Limb (tissue), 2 donors: Measurements from ENCODE around the gene RIBC2.
"Not testable (repeated sequence)": the region's sequence is repeated elsewhere in the genome, so short reads cannot be mapped to it uniquely, and the experiment has no call there.

Source experiments
- DNase-seq, 2 donors: peaks; one replicate each; pipeline ENCODE4 v3.0.0-alpha.2; 2016; ENCODE audit errors: extremely low spot score in 2 of 2

Gene RIBC2, protein sequence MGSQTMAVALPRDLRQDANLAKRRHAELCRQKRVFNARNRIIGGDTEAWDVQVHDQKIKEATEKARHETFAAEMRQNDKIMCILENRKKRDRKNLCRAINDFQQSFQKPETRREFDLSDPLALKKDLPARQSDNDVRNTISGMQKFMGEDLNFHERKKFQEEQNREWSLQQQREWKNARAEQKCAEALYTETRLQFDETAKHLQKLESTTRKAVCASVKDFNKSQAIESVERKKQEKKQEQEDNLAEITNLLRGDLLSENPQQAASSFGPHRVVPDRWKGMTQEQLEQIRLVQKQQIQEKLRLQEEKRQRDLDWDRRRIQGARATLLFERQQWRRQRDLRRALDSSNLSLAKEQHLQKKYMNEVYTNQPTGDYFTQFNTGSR

DNA sequence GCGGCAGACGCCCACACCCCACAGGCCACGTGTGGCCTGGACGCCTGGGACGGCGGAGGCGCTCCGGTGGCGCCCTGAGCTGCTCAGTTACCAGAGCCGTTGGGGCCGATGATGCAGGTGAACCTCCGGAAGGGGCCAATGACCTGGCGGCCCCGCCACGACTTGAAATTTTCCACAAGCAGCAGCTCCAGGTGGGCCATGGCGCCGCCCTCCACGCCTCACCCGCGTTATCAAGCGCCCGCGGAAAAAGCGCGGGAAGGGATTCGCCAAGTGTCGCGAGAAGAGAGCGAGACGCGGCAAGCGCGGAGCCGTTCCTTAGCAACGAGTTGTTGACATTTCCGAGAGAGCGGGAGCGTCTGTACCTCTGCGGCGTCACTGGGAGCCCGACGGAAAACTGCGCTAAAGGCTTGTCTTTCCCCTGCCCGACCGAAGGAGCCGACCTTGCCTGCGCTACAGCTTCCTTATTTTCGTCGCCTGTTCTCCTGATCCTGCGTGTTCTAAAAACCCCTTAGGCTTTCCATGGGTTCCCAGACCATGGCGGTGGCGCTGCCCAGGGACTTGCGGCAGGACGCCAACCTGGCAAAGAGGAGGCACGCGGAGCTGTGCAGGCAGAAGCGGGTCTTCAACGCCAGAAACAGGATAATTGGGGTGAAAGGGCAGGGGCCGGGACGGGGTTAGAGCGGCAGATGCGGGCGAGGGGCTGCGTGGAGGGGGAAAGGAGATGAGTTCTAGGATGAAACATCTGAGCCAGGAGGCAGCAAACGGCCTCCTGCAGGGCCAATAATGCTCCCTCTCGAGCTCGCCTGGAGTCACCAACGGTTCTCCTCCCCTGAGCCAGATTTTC, at the start of gene RIBC2, which contains the start of gene SMC1B:
Gene RIBC2, plus strand, starts transcription at position 326 of the 844 bp plus-strand sequence. Its CDS starts 194 bp downstream, at position 520.
Gene SMC1B, minus strand, starts transcription at position 232 of the 844 bp plus-strand sequence. Its CDS starts 32 bp downstream, at position 200.
- peak; percentile 83 to 88 for DNase-seq

DNA sequence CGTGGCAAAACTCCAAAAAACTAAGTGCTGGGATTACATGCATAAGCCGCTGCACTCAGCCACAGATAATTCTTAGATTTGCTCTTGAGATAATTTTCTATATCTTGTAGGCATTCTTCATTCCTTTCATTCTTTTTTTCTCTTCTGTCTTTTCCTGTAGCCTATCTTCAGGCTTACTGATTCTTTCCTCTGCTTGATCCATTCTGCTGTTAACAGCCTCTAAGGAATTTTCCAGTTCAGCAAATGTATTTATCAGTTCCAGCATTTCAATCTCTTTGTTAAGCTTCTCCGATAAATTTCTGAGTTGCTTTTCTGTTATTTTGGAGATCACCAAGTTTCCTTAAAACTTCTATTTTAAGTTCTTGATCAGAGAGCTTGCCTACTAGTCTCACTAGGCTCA, 46.8 kb upstream of the RIBC2 start:
- no peak for DNase-seq

DNA sequence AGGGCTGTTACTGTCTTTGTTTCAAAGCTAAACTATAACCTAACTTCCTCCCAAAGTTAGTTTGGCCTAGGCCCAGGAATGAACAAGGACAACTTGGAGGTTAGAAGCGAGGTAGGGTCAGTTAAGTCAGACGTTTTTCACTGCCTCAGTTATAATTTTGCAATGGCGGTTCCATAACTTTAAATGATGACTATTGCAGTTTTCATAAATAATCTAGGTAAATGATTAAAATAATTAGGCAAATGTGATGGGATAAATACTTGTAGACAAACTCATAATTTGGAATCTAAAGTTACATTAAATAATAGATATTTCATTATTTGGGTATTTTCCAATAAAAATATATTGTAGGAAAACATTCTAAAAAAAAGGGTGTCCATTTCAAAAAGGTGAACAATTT, 39.9 kb upstream of the RIBC2 start:
- DNase-seq, result not testable (repeated sequence)

DNA sequence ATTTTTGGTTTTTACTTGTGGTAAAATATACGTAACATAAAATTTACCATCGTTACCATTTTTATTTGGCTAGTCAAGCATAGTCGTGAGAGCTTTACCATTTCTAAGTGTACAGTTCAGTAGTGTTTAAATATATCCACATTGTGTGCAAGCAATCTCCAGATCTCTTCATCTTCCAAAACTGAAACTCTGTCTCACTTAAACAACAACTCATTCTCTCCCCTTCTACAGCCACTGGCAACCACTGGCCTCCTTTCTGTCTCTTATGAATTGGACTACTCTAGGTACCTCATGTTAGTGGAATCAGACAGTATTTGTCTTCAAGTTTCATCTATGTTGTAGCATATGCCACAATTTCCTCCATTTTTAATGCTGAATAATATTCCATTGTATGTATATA, 37.5 kb upstream of the RIBC2 start:
- no peak for DNase-seq

DNA sequence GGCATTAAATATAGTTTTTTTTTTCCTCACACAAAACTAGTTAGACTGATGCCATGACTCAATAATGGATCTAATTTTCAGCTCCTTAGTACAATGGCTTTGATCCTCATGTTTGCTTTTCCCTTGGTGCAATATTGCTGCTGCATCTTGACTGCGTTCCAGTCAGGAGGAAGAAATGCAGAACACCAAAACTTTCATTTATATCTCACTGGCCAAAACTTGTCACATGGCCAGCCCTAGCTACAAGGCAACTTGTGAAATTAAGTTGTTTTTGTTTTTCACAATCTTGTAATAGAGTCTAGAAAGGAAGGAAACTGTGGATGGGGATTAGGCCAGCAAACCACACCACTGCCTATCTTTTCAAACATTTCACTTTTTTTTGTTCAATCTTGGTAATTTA, 36.8 kb upstream of the RIBC2 start:
- no peak for DNase-seq

DNA sequence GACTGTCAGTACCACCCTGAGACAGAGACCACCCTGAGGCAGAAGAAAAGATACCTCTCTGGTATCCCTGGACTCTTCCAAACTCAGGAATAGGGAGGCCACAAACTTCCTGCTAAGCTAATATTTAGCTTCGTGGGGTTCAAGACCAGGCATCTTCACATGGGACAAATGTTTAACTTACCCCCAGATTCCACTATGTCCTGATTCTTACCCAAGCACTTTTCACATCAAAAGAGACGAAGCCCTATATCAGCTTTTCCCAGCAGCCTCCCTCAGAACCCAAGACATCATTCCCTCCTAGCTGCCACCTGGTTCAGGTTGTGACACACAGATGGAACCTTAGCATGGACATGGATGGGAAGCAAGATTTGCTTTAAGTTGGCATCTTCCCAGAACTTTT, 32.1 kb upstream of the RIBC2 start:
- DNase-seq, result no peak

DNA sequence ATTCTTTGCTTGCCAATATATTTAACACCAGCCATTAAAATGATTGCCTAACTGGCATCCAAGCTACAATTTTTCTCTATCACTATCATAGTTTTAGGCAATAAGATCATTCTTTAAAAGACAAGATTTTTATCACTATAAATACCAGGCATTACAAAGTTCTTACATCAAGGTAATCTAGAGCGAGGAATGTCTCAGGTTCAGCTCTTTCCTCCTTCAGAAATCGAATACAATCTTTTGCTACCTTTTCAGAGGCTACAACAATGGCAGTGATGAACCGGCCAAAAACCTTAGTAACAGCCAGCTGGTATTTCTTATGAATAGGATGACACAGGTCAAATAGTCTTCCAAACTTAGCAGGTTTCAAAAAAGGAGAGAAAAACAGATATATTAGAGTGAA, 23.9 kb upstream of the RIBC2 start:
- no peak for DNase-seq

DNA sequence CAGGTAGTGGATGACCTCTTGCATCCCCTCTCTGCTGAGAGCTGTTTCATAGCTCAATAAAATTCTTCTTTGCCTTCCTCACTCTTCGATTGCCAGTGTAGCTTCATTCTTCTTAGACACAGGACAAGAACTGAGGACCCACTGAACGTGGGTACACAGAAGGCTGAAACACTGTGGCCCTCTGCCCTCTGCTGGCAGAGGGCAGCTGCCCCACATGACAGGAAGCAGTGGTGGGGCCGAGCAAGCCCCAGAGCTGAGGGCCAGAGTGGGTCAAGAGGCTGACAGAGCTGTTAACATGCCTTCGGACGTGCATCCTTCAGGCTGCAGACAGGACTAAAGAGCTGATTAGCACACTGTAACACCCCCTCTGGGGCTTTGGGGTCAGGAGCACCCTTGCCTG, 15.7 kb upstream of the RIBC2 start:
- DNase-seq, result no peak

DNA sequence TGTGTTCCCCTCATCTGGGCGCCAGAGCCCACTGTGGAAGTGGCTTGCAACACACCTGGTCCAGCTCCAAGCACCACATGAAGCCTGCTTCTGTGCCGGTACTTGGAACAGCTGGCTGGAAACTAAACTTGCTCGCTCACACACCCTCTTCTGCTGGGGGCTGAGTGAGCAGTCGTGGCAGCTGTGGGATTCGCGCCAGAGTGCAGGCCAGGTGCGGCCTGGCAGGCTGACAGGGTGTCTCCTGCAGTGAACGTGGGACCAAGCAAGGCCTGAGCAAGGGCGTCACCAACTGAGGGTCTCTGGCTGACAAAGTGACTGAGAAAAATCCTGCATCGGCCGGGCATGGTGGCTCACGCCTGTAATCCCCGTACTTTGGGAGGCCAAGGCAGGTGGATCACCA, 15.3 kb upstream of the RIBC2 start:
- DNase-seq, result no peak

DNA sequence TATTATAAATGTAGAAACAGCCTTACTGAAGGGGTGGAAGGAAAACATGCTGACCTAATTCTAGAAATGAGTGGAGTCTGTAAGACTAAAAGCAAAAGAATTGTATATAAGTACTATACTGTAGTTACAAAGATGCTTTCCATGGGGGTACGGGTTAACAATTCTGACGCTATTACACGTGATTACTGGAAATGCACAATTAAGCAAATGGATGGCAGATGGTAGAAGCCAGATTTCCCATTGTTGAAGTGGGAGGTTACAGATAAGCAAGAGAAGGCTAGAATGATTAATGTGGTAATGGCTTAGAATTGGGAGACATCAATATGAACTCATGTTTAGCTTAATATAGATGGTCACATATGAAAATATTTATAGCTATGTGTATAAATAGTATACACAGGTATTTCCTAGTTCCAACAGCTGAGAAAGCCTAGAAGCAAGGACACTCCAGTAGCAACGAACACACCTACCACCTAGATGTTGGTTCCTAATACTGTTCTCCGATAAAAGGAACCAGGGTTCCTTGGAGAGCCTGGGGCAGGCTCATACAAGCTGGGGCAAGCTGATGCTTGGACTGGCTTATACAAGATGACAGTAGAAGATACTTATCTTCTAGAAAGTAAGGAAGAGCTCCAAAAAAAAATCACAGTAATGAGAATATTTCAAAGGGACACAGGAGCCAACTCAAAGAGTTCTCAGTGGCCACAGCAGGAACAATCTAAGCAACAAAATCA, 13.6 kb upstream of the RIBC2 start:
- no peak for DNase-seq

DNA sequence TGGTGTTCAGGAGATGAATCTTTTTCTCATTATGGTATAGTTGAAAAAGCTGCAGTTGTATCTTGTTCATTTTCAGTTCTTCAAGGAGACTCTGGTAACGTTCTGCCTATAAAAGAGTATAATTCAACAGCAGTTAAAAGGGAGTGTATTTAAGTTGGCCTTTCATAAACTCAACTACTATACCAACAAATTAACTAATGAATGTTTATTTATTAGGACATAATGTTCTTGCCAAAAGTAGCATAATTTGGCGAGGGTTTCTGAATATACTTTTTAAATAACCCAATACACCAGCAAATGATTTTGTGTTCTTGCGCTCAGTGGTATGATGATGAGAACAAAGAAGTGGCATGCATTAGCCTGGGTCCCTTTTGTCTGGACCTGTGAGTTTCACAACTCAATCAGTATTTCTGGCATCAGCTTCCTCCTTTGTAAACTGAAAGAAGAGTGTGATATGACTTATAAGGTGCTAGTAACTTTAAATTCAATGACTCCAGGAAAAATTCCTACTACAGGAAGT, 11.0 kb upstream of the RIBC2 start:
- DNase-seq, result no peak

DNA sequence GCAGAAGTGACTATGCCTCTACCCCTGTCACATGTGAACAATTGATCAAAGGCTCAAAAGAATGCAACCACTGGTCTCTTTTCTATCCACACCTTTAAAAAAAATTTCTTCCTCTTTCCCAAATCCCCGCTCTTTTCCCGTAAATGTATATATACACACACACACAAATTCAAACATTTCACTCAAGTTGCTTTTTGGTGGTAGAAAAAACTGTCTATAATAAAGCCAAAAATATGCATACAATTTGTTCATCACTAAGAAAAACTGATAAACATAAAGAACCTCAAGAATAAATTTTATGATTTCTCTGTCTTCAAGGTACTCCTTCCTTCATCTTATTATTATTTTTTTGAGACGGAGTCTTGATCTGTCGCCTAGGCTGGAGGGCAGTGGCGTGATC, 5.7 kb upstream of the RIBC2 start:
- no peak for DNase-seq

DNA sequence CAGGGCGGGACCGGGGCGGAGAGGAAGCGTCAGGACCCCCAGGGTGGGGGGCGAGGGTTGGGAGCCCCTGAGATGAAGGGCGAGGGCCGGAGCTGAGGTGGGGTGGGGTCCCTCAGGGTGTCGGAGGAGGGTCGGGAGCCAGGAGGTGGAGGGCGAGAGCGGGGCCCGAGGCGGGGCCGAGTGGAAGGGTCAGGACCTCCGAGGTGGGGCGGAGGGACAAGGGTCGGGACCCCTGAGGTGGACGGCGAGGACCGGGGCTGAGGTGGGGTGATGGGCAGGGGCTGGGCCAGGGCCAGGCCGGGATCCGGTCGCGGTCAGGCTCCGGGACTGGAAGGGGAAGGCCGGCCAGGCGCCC, 503 bp upstream of the RIBC2 start:
- DNase-seq, result no peak

DNA sequence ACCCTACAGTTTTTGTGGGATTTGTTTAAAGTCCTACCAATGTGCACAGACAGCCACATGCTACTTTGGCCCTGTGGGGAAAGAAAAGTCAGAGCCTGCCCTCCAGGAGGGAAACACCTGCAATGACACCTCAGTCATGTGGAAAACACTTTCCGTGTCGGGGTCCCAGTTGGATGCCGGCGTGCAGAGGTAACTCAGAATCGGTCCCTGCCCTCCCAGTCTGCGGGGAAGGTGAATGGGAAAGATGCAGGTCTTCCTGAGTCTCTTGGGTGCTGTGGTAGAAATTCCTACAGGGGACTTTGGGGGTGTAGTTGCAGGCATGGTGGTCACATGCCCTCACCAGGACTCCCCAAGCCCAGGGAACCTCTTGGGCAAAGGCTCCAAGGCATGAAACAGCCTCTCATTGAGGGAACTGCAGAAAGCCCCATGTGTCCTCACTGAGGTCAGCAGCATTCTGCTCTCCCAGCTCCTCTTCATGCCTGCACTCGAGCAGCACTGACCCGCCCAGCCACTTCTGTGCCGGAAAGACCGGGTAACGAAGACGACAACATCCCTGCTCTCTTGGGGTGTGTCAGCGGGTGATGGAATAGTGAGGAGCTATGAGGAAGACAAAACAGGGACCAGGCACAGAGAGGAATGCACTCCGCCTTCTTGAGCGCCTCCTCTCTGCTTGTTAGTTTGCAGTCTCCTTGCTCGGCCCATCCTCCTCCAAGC, 4.7 kb downstream of the RIBC2 start:
- no peak for DNase-seq

DNA sequence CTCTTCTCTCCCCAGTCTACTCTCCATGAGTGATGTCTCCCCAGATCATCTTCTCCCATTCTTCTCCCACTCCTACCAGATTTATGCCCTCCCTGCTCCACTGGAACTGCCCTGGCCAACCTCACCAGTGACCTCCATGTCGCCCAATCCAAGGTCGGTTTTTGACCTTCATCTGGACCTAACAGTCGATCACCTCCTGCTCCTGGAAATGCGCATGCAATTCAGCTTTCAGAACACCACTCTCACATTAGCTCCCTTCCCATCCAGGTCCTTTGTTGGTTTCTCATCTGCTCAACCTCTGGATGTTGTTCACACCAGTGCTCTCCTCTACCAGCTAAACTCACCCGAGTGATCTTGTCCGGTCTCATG, 5.3 kb downstream of the RIBC2 start:
- no peak for DNase-seq

DNA sequence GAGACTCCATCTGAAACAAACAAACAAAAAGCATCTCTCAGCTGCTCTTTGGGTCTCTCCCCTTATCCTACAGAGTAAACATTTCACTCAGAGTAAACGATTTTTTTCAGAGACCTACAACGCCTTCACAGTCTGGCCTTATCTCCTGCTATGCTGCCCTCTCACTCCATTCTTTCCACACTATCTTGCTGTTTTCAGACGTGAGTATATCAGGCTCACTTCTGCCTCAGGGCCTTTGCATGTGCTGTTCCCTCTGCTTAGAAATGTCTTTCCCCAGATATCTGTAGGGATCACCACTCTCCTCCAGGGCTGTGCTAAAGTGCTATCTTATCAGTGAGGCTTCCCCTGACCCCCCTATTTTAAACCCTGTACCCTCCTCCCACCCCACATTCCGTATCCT, 6.5 kb downstream of the RIBC2 start:
- DNase-seq, result no peak

DNA sequence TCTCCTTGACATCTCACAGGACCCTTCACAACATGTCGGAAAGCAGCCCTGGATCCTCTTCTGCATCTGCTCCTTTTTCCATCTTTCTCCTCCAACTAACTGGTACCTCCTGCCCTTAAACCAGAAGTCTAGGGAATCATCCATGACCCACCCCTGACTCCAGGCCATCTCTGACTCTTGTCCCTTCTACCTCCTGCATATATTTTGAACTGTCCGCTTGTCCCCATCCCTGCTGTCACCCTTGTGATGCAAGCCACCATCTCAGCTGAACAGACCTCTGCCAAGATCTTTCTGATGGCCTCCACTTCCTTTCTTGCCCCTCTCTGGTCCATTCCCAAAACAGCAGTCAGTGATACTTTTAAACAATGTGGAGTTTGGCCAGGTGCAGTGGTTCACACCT, 7.0 kb downstream of the RIBC2 start:
- no peak for DNase-seq

DNA sequence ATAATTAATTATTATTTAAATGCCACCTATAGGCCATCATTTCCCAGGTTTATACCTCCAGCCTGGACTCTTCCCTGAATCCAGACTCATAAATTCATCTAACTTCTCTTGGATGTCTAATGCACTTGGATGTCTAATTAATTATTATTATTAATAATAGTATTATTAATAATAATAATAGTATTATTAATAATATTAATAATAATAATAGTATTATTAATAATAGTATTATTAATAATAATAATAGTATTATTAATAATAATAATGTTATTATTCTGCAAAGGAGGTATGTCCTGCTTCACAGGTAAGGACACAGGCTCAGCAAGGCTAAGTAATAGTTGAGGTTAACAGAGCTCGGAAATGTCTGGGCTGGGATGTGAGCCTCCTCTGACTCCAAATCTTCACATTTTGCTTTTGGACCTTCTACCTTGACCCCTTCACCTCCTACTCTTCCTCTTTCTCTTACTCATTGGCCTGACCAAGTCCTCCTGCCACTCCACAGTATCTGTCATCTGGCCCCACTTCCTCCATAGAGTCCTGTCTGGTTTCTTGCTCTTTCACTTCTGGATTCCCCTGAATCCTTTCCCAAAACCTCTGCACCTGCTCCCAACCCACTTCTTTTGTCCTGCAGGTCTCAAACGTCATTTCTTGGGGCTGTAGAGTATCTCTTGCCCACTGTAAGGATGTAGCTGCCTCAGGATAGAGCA, 8.0 kb downstream of the RIBC2 start:
- no peak for DNase-seq

DNA sequence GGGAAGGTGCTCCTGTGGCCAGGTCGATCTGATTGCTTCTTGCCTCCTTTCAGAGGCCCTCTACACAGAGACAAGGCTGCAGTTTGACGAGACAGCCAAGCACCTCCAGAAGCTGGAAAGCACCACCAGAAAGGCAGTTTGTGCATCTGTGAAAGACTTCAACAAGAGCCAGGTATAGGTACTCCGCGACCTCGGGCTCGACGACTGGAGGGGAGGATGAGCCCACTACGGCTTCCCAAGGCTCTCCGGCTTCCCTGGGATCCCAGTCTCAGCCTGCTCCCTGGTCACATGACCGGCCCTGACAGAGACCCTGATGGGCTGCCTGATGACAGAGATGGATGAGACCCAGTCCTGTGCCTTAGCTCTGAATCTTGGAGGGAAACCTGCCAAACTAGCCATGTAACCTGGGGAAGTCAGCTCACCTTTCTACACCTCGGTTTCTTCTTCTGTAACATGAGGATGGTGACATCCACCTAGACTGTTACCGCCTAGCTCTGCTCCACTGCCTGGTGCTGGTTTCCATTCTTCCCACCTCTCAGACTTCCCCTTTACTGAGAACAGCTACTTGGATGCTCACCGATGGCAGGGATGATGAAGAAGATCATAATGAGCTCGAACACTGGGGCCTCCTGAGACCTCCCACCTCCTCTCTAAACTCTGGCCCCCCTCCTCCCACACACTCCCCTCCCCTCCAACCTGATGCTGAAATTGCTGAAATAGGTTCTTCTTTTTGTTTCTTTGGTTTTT, 8.9 kb downstream of the RIBC2 start:
- no peak for DNase-seq

DNA sequence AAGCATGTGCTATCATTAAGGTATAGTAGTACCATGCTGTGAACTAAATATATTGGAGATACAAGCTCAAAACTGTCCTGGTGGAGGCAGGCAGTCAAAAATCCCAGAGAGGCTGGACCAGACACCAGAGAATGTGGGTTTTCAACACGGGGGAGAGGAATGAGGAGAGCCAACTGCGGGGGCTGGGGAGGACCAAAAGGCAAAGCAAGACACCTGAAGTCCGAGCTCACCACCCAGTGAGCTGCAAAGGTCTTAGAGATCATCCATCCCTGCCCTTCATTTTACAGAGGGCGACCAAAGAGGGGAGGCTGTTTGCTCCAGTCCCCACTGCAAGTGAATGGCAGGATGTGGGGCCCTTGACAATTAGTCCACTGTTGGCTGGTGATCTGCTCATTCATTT, 10.0 kb downstream of the RIBC2 start:
- DNase-seq, result no peak
